Measurements from ENCODE around the gene FCSK. TPM values are rescaled to one million over a fixed set of nuclear protein-coding genes. Genes with fewer than 3 reads are reported as not detected.
A peak's percentile ranks its signal among the peaks of the same experiment; 100 is the strongest.

The FCSK gene
- total RNA-seq, 4 donors from 2014 or later: 12.1 to 65.3 (median 22.9) TPM

DNA sequence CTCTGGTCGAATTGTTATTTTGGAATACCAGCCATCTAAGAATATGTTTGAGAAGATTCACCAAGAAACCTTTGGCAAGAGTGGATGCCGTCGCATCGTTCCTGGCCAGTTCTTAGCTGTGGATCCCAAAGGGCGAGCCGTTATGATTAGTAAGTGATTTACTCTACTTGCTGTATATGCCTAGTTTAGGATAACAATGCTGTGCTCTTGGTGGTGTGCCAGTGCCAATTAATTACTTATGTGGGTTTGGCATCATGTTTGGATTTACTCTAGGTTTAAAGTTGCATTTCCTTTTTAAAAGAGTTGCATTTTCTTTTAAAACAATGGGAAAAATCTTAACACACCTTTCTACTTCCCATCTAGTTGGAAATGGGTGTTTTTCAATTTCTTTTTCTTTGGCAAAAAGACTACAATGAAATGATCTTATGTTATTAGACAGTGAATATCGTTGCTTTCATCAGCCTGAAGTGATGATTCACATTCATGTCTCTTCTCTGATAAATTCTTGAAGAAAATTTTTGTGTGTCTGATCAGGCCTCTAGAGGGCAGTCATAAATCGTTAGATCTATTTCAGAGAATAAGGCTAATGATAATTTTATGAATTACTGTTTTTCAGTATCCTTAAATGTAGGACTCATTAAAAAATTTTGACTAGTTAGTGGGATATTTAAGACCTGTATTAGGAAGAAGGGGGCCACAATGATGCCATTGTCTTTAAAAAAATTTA is 74.8 kb downstream of the FCSK start:
- no peak for TF ChIP-seq POLR2A (IDR thresholded peaks at IDR 0.05)
- TF ChIP-seq, protein P1, sequence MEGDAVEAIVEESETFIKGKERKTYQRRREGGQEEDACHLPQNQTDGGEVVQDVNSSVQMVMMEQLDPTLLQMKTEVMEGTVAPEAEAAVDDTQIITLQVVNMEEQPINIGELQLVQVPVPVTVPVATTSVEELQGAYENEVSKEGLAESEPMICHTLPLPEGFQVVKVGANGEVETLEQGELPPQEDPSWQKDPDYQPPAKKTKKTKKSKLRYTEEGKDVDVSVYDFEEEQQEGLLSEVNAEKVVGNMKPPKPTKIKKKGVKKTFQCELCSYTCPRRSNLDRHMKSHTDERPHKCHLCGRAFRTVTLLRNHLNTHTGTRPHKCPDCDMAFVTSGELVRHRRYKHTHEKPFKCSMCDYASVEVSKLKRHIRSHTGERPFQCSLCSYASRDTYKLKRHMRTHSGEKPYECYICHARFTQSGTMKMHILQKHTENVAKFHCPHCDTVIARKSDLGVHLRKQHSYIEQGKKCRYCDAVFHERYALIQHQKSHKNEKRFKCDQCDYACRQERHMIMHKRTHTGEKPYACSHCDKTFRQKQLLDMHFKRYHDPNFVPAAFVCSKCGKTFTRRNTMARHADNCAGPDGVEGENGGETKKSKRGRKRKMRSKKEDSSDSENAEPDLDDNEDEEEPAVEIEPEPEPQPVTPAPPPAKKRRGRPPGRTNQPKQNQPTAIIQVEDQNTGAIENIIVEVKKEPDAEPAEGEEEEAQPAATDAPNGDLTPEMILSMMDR (IDR thresholded peaks at IDR 0.05): peak in 3 of 4 experiments; percentile 23 to 32 (median 32)
- no peak for DNase-seq
- H3K27me3 ChIP-seq: no peaks in the 10 kb centered on the region
- peaks cover 16 to 32% of the 10 kb centered on the region in 2 donors for H3K4me1 ChIP-seq
- no peaks in the 10 kb centered on the region for H3K9me3 ChIP-seq
- no peaks in the 10 kb centered on the region for H3K36me3 ChIP-seq
- H3K27ac ChIP-seq: no peak overlapping the region
- H3K4me3 ChIP-seq: no peak overlapping the region
- intact Hi-C loops (cut with DNase I; ENCODE audit: low total_unique reads): loop anchor here (10.0 kb wide), 1 partner anchor 126 kb away; no protein-coding TSS in a partner anchor

Small RNA genes lying within 50 kb of the gene (small RNA-seq; reads per million reads assigned to genes)
- not detected for gene RNU6-23P
- not detected for gene RPS27P26
- gene SNORD111B: 229 reads per million, percentile 96 among the genes with 10 or more reads in this experiment

Other genes starting within 250 kb of the FCSK start
- 10 to 100 TPM in 3 of 4 donors, 1 to 10 TPM in 1; 8.8 to 38.0 (median 22.8) TPM for gene EXOSC6, start 202.7 kb upstream of the FCSK start, total RNA-seq
- 10 to 100 TPM; 32.5 to 99.4 (median 62.5) TPM for gene AARS1, start 165.1 kb upstream of the FCSK start, total RNA-seq
- gene DDX19B, start 155.4 kb upstream of the FCSK start, total RNA-seq: 10 to 100 TPM; 10.6 to 77.6 (median 25.4) TPM
- 100 to 1,000 TPM in 1 of 4 donors, 10 to 100 TPM in 3; 12.1 to 126 (median 41.9) TPM for gene DDX19A, start 107.7 kb upstream of the FCSK start, total RNA-seq
- gene ST3GAL2, start 15.5 kb upstream of the FCSK start, total RNA-seq: 10 to 100 TPM in 2 of 4 donors, 1 to 10 TPM in 2; 6.2 to 57.9 (median 27.5) TPM
- gene COG4, start 69.0 kb downstream of the FCSK start, total RNA-seq: 100 to 1,000 TPM in 1 of 4 donors, 10 to 100 TPM in 3; 33.3 to 137 (median 67.1) TPM
- gene SF3B3, start 69.2 kb downstream of the FCSK start, total RNA-seq: 100 to 1,000 TPM in 2 of 4 donors, 10 to 100 TPM in 2; 24.3 to 244 (median 145) TPM
- gene IL34, start 192.0 kb downstream of the FCSK start, total RNA-seq: 1 to 10 TPM in 3 of 4 donors, not detected in 1; 3.3 to 9.4 (median 9.0) TPM
- 100 to 1,000 TPM in 1 of 4 donors, 10 to 100 TPM in 3; 11.2 to 142 (median 18.2) TPM for gene MTSS2, start 231.5 kb downstream of the FCSK start, total RNA-seq

Measured in uterus (tissue), 4 donors.